Smooth muscle cell (in vitro differentiated cells): ENCODE data around the gene ARID3A. TPM values are rescaled to one million over a fixed set of nuclear protein-coding genes. Genes with fewer than 3 reads are reported as not detected.

ENCODE experiments used
- DNase-seq: peaks from one replicate; lab custom pipeline; 2025; ENCODE audit not compliant: unreplicated experiment; lab: John Stamatoyannopoulos, UW
- H2AFZ ChIP-seq: fragments of 200-600 bp; sonication (generic); 2 replicates; pipeline ENCODE4 v1.6.0; 2016; ENCODE audit warnings: antibody characterized with exemption, low read depth, mild to moderate bottlenecking
- H3F3A ChIP-seq: fragments of 200-600 bp; sonication (generic); 2 replicates; pipeline ENCODE4 v1.6.0; 2017; ENCODE audit warnings: antibody characterized with exemption, low read depth
- H3K27ac ChIP-seq: fragments of 200-600 bp; sonication (generic); 2 replicates; pipeline ENCODE4 v1.5.1; 2016; ENCODE audit warnings: low read depth, mild to moderate bottlenecking
- H3K27me3 ChIP-seq: fragments of 200-600 bp; sonication (generic); 2 replicates; pipeline ENCODE4 v1.6.1; 2016; ENCODE audit warnings: low read depth, mild to moderate bottlenecking
- H3K36me3 ChIP-seq: fragments of 200-600 bp; sonication (generic); 2 replicates; pipeline ENCODE4 v1.5.1; 2016; ENCODE audit warnings: low read depth
- H3K4me1 ChIP-seq: fragments of 200-600 bp; sonication (generic); 2 replicates; pipeline ENCODE4 v1.5.1; 2016; ENCODE audit warnings: low read depth
- H3K4me2 ChIP-seq: fragments of 200-600 bp; sonication (generic); 2 replicates; pipeline ENCODE4 v1.6.0; 2016; ENCODE audit warnings: mild to moderate bottlenecking
- H3K4me3 ChIP-seq: fragments of 200-600 bp; sonication (generic); 2 replicates; pipeline ENCODE4 v1.5.1; 2016; ENCODE audit warnings: mild to moderate bottlenecking
- H3K79me2 ChIP-seq: fragments of 200-600 bp; sonication (generic); 2 replicates; pipeline ENCODE4 v1.6.0; 2016; ENCODE audit warnings: low read depth, mild to moderate bottlenecking
- H3K9ac ChIP-seq: fragments of 200-600 bp; sonication (generic); 2 replicates; pipeline ENCODE4 v1.6.0; 2016; ENCODE audit warnings: low read depth
- H3K9me3 ChIP-seq: fragments of 200-600 bp; sonication (generic); replicated peaks from 2 replicates; pipeline ENCODE4 v1.5.1; 2016; ENCODE audit warnings: low read depth
- H4K20me1 ChIP-seq: fragments of 200-600 bp; sonication (generic); 2 replicates; pipeline ENCODE4 v1.6.0; 2016; ENCODE audit warnings: low read depth
- CTCF ChIP-seq: fragments of 200-600 bp; sonication (generic); IDR thresholded peaks from 2 replicates; pipeline ENCODE4 v1.5.1; 2017; ENCODE audit warnings: borderline replicate concordance, mild to moderate bottlenecking, antibody characterized with exemption; ENCODE audit not compliant: insufficient read depth, poor library complexity, severe bottlenecking
- WGBS: methylation state at CpG from one replicate; pipeline ENCODE4 v1.1.7; 2016; ENCODE audit warnings: low lambda C conversion rate; 5-methylcytosine and 5-hydroxymethylcytosine counted together
- polyA plus RNA-seq: library from polyadenylated mRNA; unstranded; fragments of >200 nt; fragmentation: Nextera tagmentation; extraction: Ambion mirVana; gene quantifications from 2 replicates; pipeline ENCODE4 v1.2.1, GENCODE V29; 2016
- total RNA-seq: library from RNA; depleted of rRNA; stranded (reverse); fragments of >200 nt; gene quantifications from 2 replicates; pipeline ENCODE4 v1.2.3, GENCODE V29; 2014

Gene ARID3A
- total and polyA plus RNA-seq, 2 experiments from 2014 or later: 45.7 to 50.3 TPM

- H3F3A ChIP-seq: no peaks in the 10 kb centered on the region
- H3K4me1 ChIP-seq: no peaks in the 10 kb centered on the region
- no peak overlapping the region for H3K27ac ChIP-seq
- H3K9me3 ChIP-seq: no peaks in the 10 kb centered on the region
- no peak for TF ChIP-seq CTCF
- no peaks in the 10 kb centered on the region for H3K79me2 ChIP-seq
- DNase-seq: no peak
- no peak overlapping the region for H2AFZ ChIP-seq
- no peaks in the 10 kb centered on the region for H3K36me3 ChIP-seq
- H4K20me1 ChIP-seq: no peaks in the 10 kb centered on the region
- peaks cover 16% of the 10 kb centered on the region for H3K27me3 ChIP-seq
- WGBS: 93% methylated on average over 62 of the region's 70 CpGs
- H3K4me2 ChIP-seq: no peak overlapping the region
- H3K4me3 ChIP-seq: no peak overlapping the region
- H3K9ac ChIP-seq: no peak overlapping the region
Observed at GRCh38 chr19:1004803-1005664, 79.2 kb downstream of the ARID3A start.

- DNase-seq: no peak
- H3K36me3 ChIP-seq: no peaks in the 10 kb centered on the region
- no peak overlapping the region for H3K9ac ChIP-seq
- peaks cover under 1% of the 10 kb centered on the region for H3K27me3 ChIP-seq
- no peak overlapping the region for H2AFZ ChIP-seq
- H3K4me3 ChIP-seq: no peak overlapping the region
- H3K79me2 ChIP-seq: no peaks in the 10 kb centered on the region
- no peaks in the 10 kb centered on the region for H3K4me1 ChIP-seq
- peaks cover under 1% of the 10 kb centered on the region for H4K20me1 ChIP-seq
- H3F3A ChIP-seq: no peaks in the 10 kb centered on the region
- WGBS: 92% methylated on average over 26 of the region's 27 CpGs
- H3K9me3 ChIP-seq: no peaks in the 10 kb centered on the region
- no peak overlapping the region for H3K27ac ChIP-seq
- no peak overlapping the region for H3K4me2 ChIP-seq
- TF ChIP-seq CTCF: no peak
Observed at GRCh38 chr19:1006711-1007398, 81.0 kb downstream of the ARID3A start.

GRCh38 chr19:1007399-1008251 is 81.8 kb downstream of the ARID3A start:
- H3K79me2 ChIP-seq: no peaks in the 10 kb centered on the region
- no peak overlapping the region for H3K27ac ChIP-seq

More at GRCh38 chr19:1007399-1008251, 81.8 kb downstream of the ARID3A start:
- H3K4me1 ChIP-seq: no peaks in the 10 kb centered on the region
- no peak overlapping the region for H3K4me3 ChIP-seq
- no peak overlapping the region for H3K4me2 ChIP-seq
- H3K9ac ChIP-seq: no peak overlapping the region
- TF ChIP-seq CTCF: no peak
- no peaks in the 10 kb centered on the region for H3K9me3 ChIP-seq
- H4K20me1 ChIP-seq: peaks cover 5% of the 10 kb centered on the region
- no peak for DNase-seq
- no peaks in the 10 kb centered on the region for H3F3A ChIP-seq
- WGBS: 98% methylated on average over 9 of the region's 73 CpGs
- no peaks in the 10 kb centered on the region for H3K36me3 ChIP-seq
- no peaks in the 10 kb centered on the region for H3K27me3 ChIP-seq
- no peak overlapping the region for H2AFZ ChIP-seq
